Small intestine (tissue), 7 donors: Measurements from ENCODE around the gene MANBA. TPM values are rescaled to one million over a fixed set of nuclear protein-coding genes. Genes with fewer than 3 reads are reported as not detected.
"Not testable (repeated sequence)": the region's sequence is repeated elsewhere in the genome, so short reads cannot be mapped to it uniquely, and the experiment has no call there.

Source experiments
- DNase-seq, 2 donors: peaks; one replicate each; pipeline versions ENCODE4 v3.0.0 to v3.0.0-alpha.2; 2013
- FAIRE-seq: peaks from 2 replicates; lab custom pipeline; 2012; peaks lifted over from hg19 to GRCh38; lab: Jason Lieb, UNC
- H3K27ac ChIP-seq, 3 donors: one replicate each; pipeline ENCODE4 v1.5.1; 2013; ENCODE audit warnings: low read length in 2 of 3, mild to moderate bottlenecking in 2 of 3, control low read depth in 1 of 3, inconsistent platforms in 1 of 3, low read depth in 1 of 3, moderate library complexity in 1 of 3
- H3K27me3 ChIP-seq, 3 donors: one replicate each; pipeline ENCODE4 v1.6.1; 2013; ENCODE audit warnings: low read length in 3 of 3, inconsistent platforms in 1 of 3; ENCODE audit not compliant: control insufficient read depth in 3 of 3, insufficient read depth in 3 of 3
- H3K36me3 ChIP-seq, 3 donors: one replicate each; pipeline ENCODE4 v1.6.1; 2013; ENCODE audit warnings: low read length in 3 of 3, inconsistent platforms in 1 of 3, low read depth in 1 of 3, mild to moderate bottlenecking in 1 of 3, moderate library complexity in 1 of 3; ENCODE audit not compliant: control insufficient read depth in 3 of 3, insufficient read depth in 2 of 3
- H3K4me1 ChIP-seq, 3 donors: one replicate each; pipeline ENCODE4 v1.6.1; 2013; ENCODE audit warnings: low read length in 2 of 3, inconsistent platforms in 1 of 3, low read depth in 1 of 3, mild to moderate bottlenecking in 1 of 3, moderate library complexity in 1 of 3; ENCODE audit not compliant: control insufficient read depth in 3 of 3, insufficient read depth in 2 of 3
- H3K4me3 ChIP-seq, 3 donors: one replicate each; pipeline ENCODE4 v1.5.1; 2013; ENCODE audit warnings: low read length in 3 of 3, control low read depth in 1 of 3, inconsistent platforms in 1 of 3, low read depth in 1 of 3, mild to moderate bottlenecking in 1 of 3, moderate library complexity in 1 of 3
- H3K9me3 ChIP-seq, 2 donors: one replicate each; pipeline ENCODE4 v1.6.1; 2013; ENCODE audit warnings: low read depth in 1 of 2, low read length in 1 of 2; ENCODE audit not compliant: control insufficient read depth in 2 of 2, insufficient read depth in 1 of 2
- WGBS, 3 donors: extraction: QIAGEN DNeasy Blood & Tissue Kit; methylation state at CpG; one replicate each; pipeline ENCODE4 v1.1.7; 2013; 5-methylcytosine and 5-hydroxymethylcytosine counted together
- polyA plus RNA-seq, 4 donors: library from polyadenylated mRNA; stranded (reverse) in 3 of 4; unstranded in 1 of 4; fragments of 200-250 nt in 3 of 4; fragments of 120-200 nt in 1 of 4; gene quantifications; one replicate each; pipeline versions ENCODE4 v1.2.1 to v1.2.3, GENCODE V29; 2013
- donor health status: healthy with polysubstance abuse.
- donor health status: control.
- donor health status: control.
- donor health status: Bipolar disorder and iron deficiency.
- donor health status: healthy.

Gene MANBA
- polyA plus RNA-seq, 4 donors, result 4.7 to 35.8 (median 8.3) TPM

- WGBS, 3 donors, result 95 to 100% (median 97%) methylated on average over 3 of the region's 3 CpGs
- not testable (repeated sequence) for H3K4me3 ChIP-seq, H3K9me3 ChIP-seq, DNase-seq, FAIRE-seq, H3K36me3 ChIP-seq, H3K4me1 ChIP-seq, H3K27ac ChIP-seq, H3K27me3 ChIP-seq
Measured at GRCh38 chr4:102713774-102714173, 47.0 kb downstream of the MANBA start.

- H3K4me1 ChIP-seq, result peaks cover 0 to 3% (median 0%) of the 10 kb centered on the region in 3 donors
- no peaks in the 10 kb centered on the region for H3K9me3 ChIP-seq
- no peak overlapping the region for H3K4me3 ChIP-seq
- no peaks in the 10 kb centered on the region for H3K27me3 ChIP-seq
- no peak overlapping the region for H3K27ac ChIP-seq
- WGBS, 3 donors, result 62 to 76% (median 65%) methylated on average over 3 of the region's 3 CpGs
- peaks cover 0 to 4% (median 0%) of the 10 kb centered on the region in 3 donors for H3K36me3 ChIP-seq
- FAIRE-seq, result no peak
- DNase-seq, result peak in 1 of 2 donors; percentile 9
Measured at GRCh38 chr4:102713096-102713495, 47.7 kb downstream of the MANBA start.

- peaks cover 0 to 3% of the 10 kb centered on the region in 2 donors for H3K9me3 ChIP-seq
- DNase-seq (no peak), FAIRE-seq (peak; percentile 30)
- H3K27ac ChIP-seq, result no peak overlapping the region
- H3K4me3 ChIP-seq, result no peak overlapping the region
- H3K27me3 ChIP-seq, result no peaks in the 10 kb centered on the region
- WGBS, 3 donors, result 92 to 94% (median 92%) methylated on average over 3 of the region's 3 CpGs
- peaks cover 0 to 5% (median 2%) of the 10 kb centered on the region in 3 donors for H3K36me3 ChIP-seq
- no peaks in the 10 kb centered on the region for H3K4me1 ChIP-seq
Measured at GRCh38 chr4:102710986-102711385, 49.8 kb downstream of the MANBA start.

- 95 to 100% (median 100%) methylated on average over 1 of the region's 1 CpG for WGBS, 3 donors
- DNase-seq, H3K4me3 ChIP-seq, FAIRE-seq, H3K27me3 ChIP-seq, H3K27ac ChIP-seq, H3K9me3 ChIP-seq, H3K4me1 ChIP-seq: not testable (repeated sequence)
- H3K36me3 ChIP-seq, result peaks cover 0 to 10% (median 2%) of the 10 kb centered on the region in 3 donors
Measured at GRCh38 chr4:102709060-102709459, 51.7 kb downstream of the MANBA start.

GRCh38 chr4:102707150-102707549, 53.6 kb downstream of the MANBA start:
- 88 to 97% (median 93%) methylated on average over 1 of the region's 1 CpG for WGBS, 3 donors
- Histone ChIP-seq H3K36me3 (peaks cover 0 to 10% (median 2%) of the 10 kb centered on the region in 3 donors), H3K4me3 (no peak overlapping the region), H3K27me3 (no peaks in the 10 kb centered on the region), H3K9me3 (peaks cover 0 to 9% of the 10 kb centered on the region in 2 donors), H3K27ac (no peak overlapping the region), H3K4me1 (no peaks in the 10 kb centered on the region)
- DNase-seq (no peak), FAIRE-seq (no peak)

GRCh38 chr4:102705391-102705935, 55.3 kb downstream of the MANBA start:
- peaks cover 0 to 9% of the 10 kb centered on the region in 2 donors for H3K9me3 ChIP-seq
- FAIRE-seq (no peak), DNase-seq (no peak)
- 88 to 100% (median 92%) methylated on average over 1 of the region's 1 CpG for whole genome bisulfite sequencing, 3 donors
- no peak overlapping the region for H3K27ac ChIP-seq
- H3K4me3 ChIP-seq, result no peak overlapping the region
- H3K27me3 ChIP-seq, result no peaks in the 10 kb centered on the region
- peaks cover 0 to 10% (median 2%) of the 10 kb centered on the region in 3 donors for H3K36me3 ChIP-seq
- H3K4me1 ChIP-seq, result no peaks in the 10 kb centered on the region

GRCh38 chr4:102696758-102697157, 64.0 kb downstream of the MANBA start:
- FAIRE-seq, result no peak
- WGBS, 3 donors, result 76 to 96% (median 94%) methylated on average over 3 of the region's 3 CpGs

GRCh38 chr4:102694791-102695190, 66.0 kb downstream of the MANBA start:
- Histone ChIP-seq H3K4me1 (no peaks in the 10 kb centered on the region), H3K27ac (no peak overlapping the region), H3K4me3 (no peak overlapping the region), H3K9me3 (no peaks in the 10 kb centered on the region), H3K27me3 (no peaks in the 10 kb centered on the region), H3K36me3 (peaks cover 0 to 6% (median 3%) of the 10 kb centered on the region in 3 donors)
- 85 to 95% (median 90%) methylated on average over 3 of the region's 3 CpGs for WGBS, 3 donors
- FAIRE-seq, result no peak
- no peak for DNase-seq

More at GRCh38 chr4:102696758-102697157, 64.0 kb downstream of the MANBA start:
- Histone ChIP-seq H3K9me3 (no peaks in the 10 kb centered on the region), H3K36me3 (peaks cover 0 to 6% (median 3%) of the 10 kb centered on the region in 3 donors), H3K4me3 (no peak overlapping the region), H3K27ac (no peak overlapping the region), H3K4me1 (no peaks in the 10 kb centered on the region), H3K27me3 (no peaks in the 10 kb centered on the region)
- no peak for DNase-seq

- DNase-seq (no peak), FAIRE-seq (no peak)
- 91 to 94% (median 92%) methylated on average over 5 of the region's 5 CpGs for WGBS, 3 donors
- H3K27me3 ChIP-seq, result no peaks in the 10 kb centered on the region
- peaks cover 0 to 8% (median 3%) of the 10 kb centered on the region in 3 donors for H3K36me3 ChIP-seq
- H3K27ac ChIP-seq, result no peak overlapping the region
- H3K4me1 ChIP-seq, result no peaks in the 10 kb centered on the region
- H3K4me3 ChIP-seq, result no peak overlapping the region
- no peaks in the 10 kb centered on the region for H3K9me3 ChIP-seq
Measured at GRCh38 chr4:102693861-102694260, 66.9 kb downstream of the MANBA start.
